ENCODE measurements around the gene PRICKLE4.

Gene PRICKLE4

DNA sequence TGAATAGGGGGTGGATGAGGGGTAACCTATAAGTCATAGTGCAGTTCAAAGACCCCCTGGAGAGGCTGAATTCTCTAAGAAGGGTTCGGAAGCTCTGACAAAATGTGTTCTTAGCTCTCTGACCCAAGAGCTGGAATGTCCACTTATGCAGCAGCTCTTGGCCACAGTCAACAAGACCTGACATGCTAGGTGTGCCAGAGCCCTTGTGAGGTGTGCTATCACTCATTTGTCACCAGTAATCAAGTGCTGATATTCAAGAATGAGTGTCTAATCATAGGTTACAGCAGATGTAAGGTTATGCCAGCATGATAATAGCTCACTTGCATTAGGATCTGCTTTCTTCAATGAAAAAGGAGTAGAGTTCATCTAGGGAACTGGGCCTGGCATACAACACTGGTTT lies 35.0 kb downstream of the PRICKLE4 start:
- Mint-ChIP-seq H3K4me3 (no peak overlapping the region), H3K27me3 (ENCODE audit: low read depth) (no peaks in the 10 kb centered on the region), H3K36me3 (ENCODE audit: low read depth) (no peaks in the 10 kb centered on the region), H3K4me1 (no peaks in the 10 kb centered on the region), H3K9me3 (no peaks in the 10 kb centered on the region), H3K27ac (no peak overlapping the region)
- TF ChIP-seq, protein P1, sequence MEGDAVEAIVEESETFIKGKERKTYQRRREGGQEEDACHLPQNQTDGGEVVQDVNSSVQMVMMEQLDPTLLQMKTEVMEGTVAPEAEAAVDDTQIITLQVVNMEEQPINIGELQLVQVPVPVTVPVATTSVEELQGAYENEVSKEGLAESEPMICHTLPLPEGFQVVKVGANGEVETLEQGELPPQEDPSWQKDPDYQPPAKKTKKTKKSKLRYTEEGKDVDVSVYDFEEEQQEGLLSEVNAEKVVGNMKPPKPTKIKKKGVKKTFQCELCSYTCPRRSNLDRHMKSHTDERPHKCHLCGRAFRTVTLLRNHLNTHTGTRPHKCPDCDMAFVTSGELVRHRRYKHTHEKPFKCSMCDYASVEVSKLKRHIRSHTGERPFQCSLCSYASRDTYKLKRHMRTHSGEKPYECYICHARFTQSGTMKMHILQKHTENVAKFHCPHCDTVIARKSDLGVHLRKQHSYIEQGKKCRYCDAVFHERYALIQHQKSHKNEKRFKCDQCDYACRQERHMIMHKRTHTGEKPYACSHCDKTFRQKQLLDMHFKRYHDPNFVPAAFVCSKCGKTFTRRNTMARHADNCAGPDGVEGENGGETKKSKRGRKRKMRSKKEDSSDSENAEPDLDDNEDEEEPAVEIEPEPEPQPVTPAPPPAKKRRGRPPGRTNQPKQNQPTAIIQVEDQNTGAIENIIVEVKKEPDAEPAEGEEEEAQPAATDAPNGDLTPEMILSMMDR (IDR thresholded peaks at IDR 0.05; ENCODE audit: unreplicated experiment in 3 of 3): no peak

DNA sequence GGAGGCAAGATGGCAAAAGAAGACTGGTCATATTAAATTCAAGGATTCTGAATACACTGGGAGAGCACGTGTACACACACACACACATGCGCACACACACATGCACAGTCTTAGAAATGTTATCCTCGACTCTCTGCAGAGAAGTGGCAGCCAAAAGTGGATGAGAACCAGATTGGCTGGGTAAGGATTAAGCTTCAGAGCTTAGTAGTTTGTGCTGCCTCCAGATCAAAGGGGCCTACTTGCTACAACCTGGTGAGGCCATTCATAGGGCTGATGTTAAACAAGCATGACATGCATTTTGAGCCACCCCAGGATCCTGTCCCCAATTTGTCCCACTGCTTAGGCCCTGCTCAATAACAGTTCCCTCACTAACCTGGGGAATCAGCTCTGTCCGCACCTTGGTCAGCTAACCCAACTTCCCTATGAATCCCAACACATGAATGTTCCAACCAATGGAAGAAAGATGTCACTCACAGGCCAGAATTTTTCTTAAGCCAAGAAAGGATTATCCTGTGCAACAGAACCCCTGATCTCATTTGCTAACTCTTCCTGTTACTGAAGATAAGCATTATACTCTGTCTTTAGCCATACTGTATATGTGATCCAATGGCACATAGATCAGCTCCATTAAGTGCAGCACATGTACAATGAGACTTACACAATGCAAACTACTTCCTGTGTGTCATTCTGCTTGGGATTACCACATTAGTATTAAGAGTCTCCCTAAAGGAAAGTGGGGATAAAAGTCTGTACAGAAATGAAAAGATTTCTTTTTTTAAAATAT lies 37.9 kb downstream of the PRICKLE4 start:
- H3K9me3 Mint-ChIP-seq: no peaks in the 10 kb centered on the region
- H3K27me3 Mint-ChIP-seq (ENCODE audit: low read depth): no peaks in the 10 kb centered on the region
- H3K27ac Mint-ChIP-seq: no peak overlapping the region

DNA sequence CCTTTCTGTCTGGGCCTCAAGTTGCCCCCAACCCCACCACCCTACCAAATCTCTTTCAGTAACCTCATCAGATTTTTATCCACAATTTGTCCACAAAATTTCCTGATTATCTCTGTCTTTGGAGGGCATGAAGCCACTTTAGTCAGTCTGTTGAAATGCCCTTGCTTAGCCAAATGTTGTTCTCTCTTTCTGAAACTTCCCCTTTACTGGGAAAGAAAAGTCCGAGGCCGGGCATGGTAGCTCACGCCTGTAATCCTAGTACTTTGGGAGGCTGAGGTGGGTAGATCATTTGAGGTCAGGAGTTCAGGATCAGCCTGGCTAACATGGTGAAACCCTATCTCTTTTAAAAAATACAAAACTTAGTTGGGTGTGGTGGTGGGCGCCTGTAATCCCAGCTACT lies 40.7 kb downstream of the PRICKLE4 start:
- Mint-ChIP-seq H3K9me3 (no peaks in the 10 kb centered on the region), H3K27me3 (ENCODE audit: low read depth) (no peaks in the 10 kb centered on the region), H3K4me3 (no peak overlapping the region), H3K27ac (peak overlapping the region in 1 of 3 experiments; percentile 20), H3K4me1 (no peaks in the 10 kb centered on the region), H3K36me3 (ENCODE audit: low read depth) (no peaks in the 10 kb centered on the region)
- TF ChIP-seq, protein P1 (IDR thresholded peaks at IDR 0.05; ENCODE audit: unreplicated experiment in 3 of 3): no peak

More for the DNA sequence above, 37.9 kb downstream of the PRICKLE4 start:
- TF ChIP-seq, protein P1 (IDR thresholded peaks at IDR 0.05; ENCODE audit: unreplicated experiment in 3 of 3): no peak
- Mint-ChIP-seq H3K4me1 (no peaks in the 10 kb centered on the region), H3K4me3 (no peak overlapping the region), H3K36me3 (ENCODE audit: low read depth) (no peaks in the 10 kb centered on the region)

DNA sequence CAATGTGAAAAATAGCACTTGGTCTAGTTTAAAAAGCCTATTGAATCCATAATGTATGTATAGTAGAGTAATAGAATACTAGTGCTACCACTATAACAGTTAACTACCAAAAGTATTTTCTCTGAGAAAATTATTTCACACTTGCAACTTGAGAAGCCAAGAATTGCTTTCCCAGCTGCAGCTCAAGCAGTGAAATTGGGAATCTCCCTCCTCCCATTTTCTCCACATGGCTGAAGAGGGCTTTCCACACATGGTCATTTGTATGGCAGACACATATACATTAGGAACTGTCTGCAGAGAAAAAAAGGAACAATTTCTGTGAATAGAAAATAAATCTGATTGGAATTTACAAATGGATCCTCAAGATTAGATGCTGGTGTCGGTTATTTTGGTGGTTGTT lies 41.4 kb downstream of the PRICKLE4 start:
- no peak overlapping the region for H3K27ac Mint-ChIP-seq
- H3K27me3 Mint-ChIP-seq (ENCODE audit: low read depth): no peaks in the 10 kb centered on the region
- no peak overlapping the region for H3K4me3 Mint-ChIP-seq
- H3K9me3 Mint-ChIP-seq: no peaks in the 10 kb centered on the region
- no peaks in the 10 kb centered on the region for H3K4me1 Mint-ChIP-seq
- H3K36me3 Mint-ChIP-seq (ENCODE audit: low read depth): no peaks in the 10 kb centered on the region
- TF ChIP-seq, protein P1 (IDR thresholded peaks at IDR 0.05; ENCODE audit: unreplicated experiment in 3 of 3): no peak

DNA sequence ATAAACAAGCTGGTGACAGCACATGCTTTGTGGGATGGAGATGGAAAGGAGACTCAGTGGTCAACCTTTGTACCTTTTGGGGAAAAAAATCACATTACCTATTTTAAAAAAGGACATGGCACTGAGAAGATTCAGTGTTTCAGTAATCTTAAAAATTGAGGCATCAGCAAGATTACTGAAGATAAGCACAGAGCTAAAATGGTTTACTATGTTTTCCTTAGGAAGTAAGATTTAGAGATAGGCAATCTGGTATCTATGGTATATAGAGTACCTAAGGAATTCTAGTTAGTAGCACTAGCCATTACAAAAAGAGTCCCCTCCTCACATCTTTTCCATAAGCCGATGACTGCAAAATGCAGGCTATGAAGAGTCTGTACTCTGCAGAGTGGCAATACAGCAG lies 42.6 kb downstream of the PRICKLE4 start:
- H3K4me1 Mint-ChIP-seq: no peaks in the 10 kb centered on the region
- H3K36me3 Mint-ChIP-seq (ENCODE audit: low read depth): no peaks in the 10 kb centered on the region
- H3K27ac Mint-ChIP-seq: no peak overlapping the region
- H3K4me3 Mint-ChIP-seq: no peak overlapping the region
- no peaks in the 10 kb centered on the region for H3K27me3 Mint-ChIP-seq (ENCODE audit: low read depth)
- no peaks in the 10 kb centered on the region for H3K9me3 Mint-ChIP-seq
- TF ChIP-seq, protein P1 (IDR thresholded peaks at IDR 0.05; ENCODE audit: unreplicated experiment in 3 of 3): no peak

Data from nephron (organoid).